ENCODE results near the gene C1QTNF5. TPM values are rescaled to one million over a fixed set of nuclear protein-coding genes. Genes with fewer than 3 reads are reported as not detected.

C1QTNF5 gene
- total and polyA plus RNA-seq, 2 of the 8 experiments (the other 6 are each of a cell fraction or from before 2014, with no cell fraction given) = 2.2 to 2.7 TPM

GRCh38 chr11:119316729-119317591 is 23.7 kb downstream of the C1QTNF5 start, which contains the start of gene MCAM (continued):
- TF ChIP-seq, protein P1, sequence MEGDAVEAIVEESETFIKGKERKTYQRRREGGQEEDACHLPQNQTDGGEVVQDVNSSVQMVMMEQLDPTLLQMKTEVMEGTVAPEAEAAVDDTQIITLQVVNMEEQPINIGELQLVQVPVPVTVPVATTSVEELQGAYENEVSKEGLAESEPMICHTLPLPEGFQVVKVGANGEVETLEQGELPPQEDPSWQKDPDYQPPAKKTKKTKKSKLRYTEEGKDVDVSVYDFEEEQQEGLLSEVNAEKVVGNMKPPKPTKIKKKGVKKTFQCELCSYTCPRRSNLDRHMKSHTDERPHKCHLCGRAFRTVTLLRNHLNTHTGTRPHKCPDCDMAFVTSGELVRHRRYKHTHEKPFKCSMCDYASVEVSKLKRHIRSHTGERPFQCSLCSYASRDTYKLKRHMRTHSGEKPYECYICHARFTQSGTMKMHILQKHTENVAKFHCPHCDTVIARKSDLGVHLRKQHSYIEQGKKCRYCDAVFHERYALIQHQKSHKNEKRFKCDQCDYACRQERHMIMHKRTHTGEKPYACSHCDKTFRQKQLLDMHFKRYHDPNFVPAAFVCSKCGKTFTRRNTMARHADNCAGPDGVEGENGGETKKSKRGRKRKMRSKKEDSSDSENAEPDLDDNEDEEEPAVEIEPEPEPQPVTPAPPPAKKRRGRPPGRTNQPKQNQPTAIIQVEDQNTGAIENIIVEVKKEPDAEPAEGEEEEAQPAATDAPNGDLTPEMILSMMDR (IDR thresholded peaks at IDR 0.05; ENCODE audit: control extremely low read depth in 1 of 3, insufficient read depth in 1 of 3, low read depth in 1 of 3, low read length in 3 of 3) = no peak
- TF ChIP-seq KDM5A (IDR thresholded peaks at IDR 0.05; ENCODE audit: low read length) = no peak
- TF ChIP-seq HDAC2 (IDR thresholded peaks at IDR 0.05; ENCODE audit: borderline replicate concordance in 1 of 2, low read depth in 2 of 2, low read length in 2 of 2) = no peak
- no peak for TF ChIP-seq MAFK (IDR thresholded peaks at IDR 0.05; ENCODE audit: low read depth, low read length)
- no peak for TF ChIP-seq CBX5 (IDR thresholded peaks at IDR 0.05; ENCODE audit: low read depth, low read length)
- no peak for TF ChIP-seq YY1 (IDR thresholded peaks at IDR 0.05; ENCODE audit: low read depth, low read length)
- TF ChIP-seq EP300 (IDR thresholded peaks at IDR 0.05; ENCODE audit: borderline replicate concordance in 1 of 2, low read depth in 2 of 2, low read length in 2 of 2) = no peak
- no peak for TF ChIP-seq CEBPB (IDR thresholded peaks at IDR 0.05; ENCODE audit: low read depth, low read length)
- 0 out of 2 replicates have a peak, but pooled peaks have one; percentile 22 for TF ChIP-seq GABPA (IDR thresholded peaks at IDR 0.05; ENCODE audit: borderline replicate concordance, insufficient read depth, low read length)
- TF ChIP-seq, protein P2, sequence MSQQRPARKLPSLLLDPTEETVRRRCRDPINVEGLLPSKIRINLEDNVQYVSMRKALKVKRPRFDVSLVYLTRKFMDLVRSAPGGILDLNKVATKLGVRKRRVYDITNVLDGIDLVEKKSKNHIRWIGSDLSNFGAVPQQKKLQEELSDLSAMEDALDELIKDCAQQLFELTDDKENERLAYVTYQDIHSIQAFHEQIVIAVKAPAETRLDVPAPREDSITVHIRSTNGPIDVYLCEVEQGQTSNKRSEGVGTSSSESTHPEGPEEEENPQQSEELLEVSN (IDR thresholded peaks at IDR 0.05) = no peak
- TF ChIP-seq ASH2L (IDR thresholded peaks at IDR 0.05; ENCODE audit: low read length) = no peak
- no peak for TF ChIP-seq RFX5 (IDR thresholded peaks at IDR 0.05; ENCODE audit: borderline replicate concordance, low read depth, low read length)
- TF ChIP-seq TEAD4 (IDR thresholded peaks at IDR 0.05; ENCODE audit: low read depth, low read length) = no peak
- TF ChIP-seq FOSL1 (IDR thresholded peaks at IDR 0.05; ENCODE audit: insufficient read depth, low read depth, low read length) = no peak
- TF ChIP-seq, protein P3, sequence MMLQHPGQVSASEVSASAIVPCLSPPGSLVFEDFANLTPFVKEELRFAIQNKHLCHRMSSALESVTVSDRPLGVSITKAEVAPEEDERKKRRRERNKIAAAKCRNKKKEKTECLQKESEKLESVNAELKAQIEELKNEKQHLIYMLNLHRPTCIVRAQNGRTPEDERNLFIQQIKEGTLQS (IDR thresholded peaks at IDR 0.05; ENCODE audit: insufficient read depth, low read depth, low read length) = no peak
- no peak for TF ChIP-seq NANOG (IDR thresholded peaks at IDR 0.05; ENCODE audit: insufficient read depth, low read depth, low read length, poor library complexity, severe bottlenecking)
- no peak for TF ChIP-seq SRF (IDR thresholded peaks at IDR 0.05; ENCODE audit: low read depth, low read length)
- no peak for TF ChIP-seq GTF2F1 (IDR thresholded peaks at IDR 0.05; ENCODE audit: borderline replicate concordance, low read depth, low read length)

All from H1 (cell line).